ENCODE results near the gene EPB41L4A.

- TF ChIP-seq CTCF (IDR thresholded peaks at IDR 0.05) (no peak), EP300 (IDR thresholded peaks at IDR 0.05) (no peak)
Measured at GRCh38 chr5:112219000-112219399, 200.1 kb downstream of the EPB41L4A start.
